Suprapubic skin (tissue), 4 donors: ENCODE measurements around the gene COPG2. TPM values are rescaled to one million over a fixed set of nuclear protein-coding genes. Genes with fewer than 3 reads are reported as not detected.
A peak's percentile ranks its signal among the peaks of the same experiment; 100 is the strongest.

Source experiments
- DNase-seq, 2 donors: peaks; one replicate each; pipeline ENCODE4 v3.0.0-alpha.2; 2019; ENCODE audit warnings: low spot score in 2 of 2
- H3K27ac ChIP-seq: fragments of 200-600 bp; sonication (generic); one replicate; pipeline ENCODE4 v1.5.1; 2019
- H3K27me3 ChIP-seq: fragments of 200-600 bp; sonication (generic); one replicate; pipeline ENCODE4 v1.5.1; 2019
- H3K36me3 ChIP-seq: fragments of 200-600 bp; sonication (generic); one replicate; pipeline ENCODE4 v1.5.1; 2019
- H3K4me1 ChIP-seq: fragments of 200-600 bp; sonication (generic); one replicate; pipeline ENCODE4 v1.5.1; 2019
- H3K4me3 ChIP-seq: fragments of 200-600 bp; sonication (generic); one replicate; pipeline ENCODE4 v1.5.1; 2019; ENCODE audit warnings: mild to moderate bottlenecking
- H3K9me3 ChIP-seq: fragments of 200-600 bp; sonication (generic); one replicate; pipeline ENCODE4 v1.5.1; 2019
- CTCF ChIP-seq, 2 donors: fragments of 200-600 bp in 1 of 2; fragments of 450-650 bp in 1 of 2; sonication (generic) in 1 of 2; IDR thresholded peaks; one replicate each; pipeline ENCODE4 v1.5.1; 2016 to 2019; ENCODE audit warnings: antibody characterized with exemption in 2 of 2, mild to moderate bottlenecking in 1 of 2, moderate library complexity in 1 of 2
- EP300 ChIP-seq: sonication (generic); formaldehyde crosslinking; IDR thresholded peaks from one replicate; pipeline ENCODE4 v1.6.1; 2017; ENCODE audit warnings: antibody characterized with exemption
- POLR2A ChIP-seq, 2 donors: fragments of 450-650 bp; IDR thresholded peaks; one replicate each; pipeline ENCODE4 v1.6.1; 2017; ENCODE audit warnings: antibody characterized with exemption in 2 of 2, mild to moderate bottlenecking in 2 of 2, moderate library complexity in 2 of 2
- POLR2AphosphoS5 ChIP-seq, 3 donors: sonication (generic); formaldehyde crosslinking; IDR thresholded peaks; one replicate each; pipeline ENCODE4 v1.6.1; 2017; ENCODE audit warnings: antibody characterized with exemption in 3 of 3
- WGBS: methylation state at CpG from one replicate; pipeline ENCODE4 v1.1.5; 2018; 5-methylcytosine and 5-hydroxymethylcytosine counted together
- total RNA-seq, 4 donors: library from RNA; depleted of rRNA; stranded (reverse); fragments of >200 nt; gene quantifications; one replicate each; pipeline ENCODE4 v1.1.0, GENCODE V29; 2016

COPG2 gene
- total RNA-seq, 4 donors from 2014 or later, result 17.9 to 24.8 (median 21.0) TPM

- no peaks in the 10 kb centered on the region for H3K36me3 ChIP-seq
- no peak overlapping the region for H3K27ac ChIP-seq
- H3K27me3 ChIP-seq, result peaks cover 5% of the 10 kb centered on the region
- no peak for TF ChIP-seq POLR2A (IDR thresholded peaks at IDR 0.05)
- no peak for TF ChIP-seq EP300
- no peak for TF ChIP-seq POLR2AphosphoS5 (IDR thresholded peaks at IDR 0.05)
- no peak for TF ChIP-seq CTCF (IDR thresholded peaks at IDR 0.05)
- 78% methylated on average over 11 of the region's 11 CpGs for WGBS
- no peak for DNase-seq
- H3K4me3 ChIP-seq, result peak overlapping the region; percentile 49
- H3K9me3 ChIP-seq, result no peaks in the 10 kb centered on the region
- H3K4me1 ChIP-seq, result peaks cover 6% of the 10 kb centered on the region
Observed at GRCh38 chr7:130485734-130486113, 182.8 kb downstream of the COPG2 start.

GRCh38 chr7:130483031-130483430, 185.5 kb downstream of the COPG2 start:
- Histone ChIP-seq H3K9me3 (no peaks in the 10 kb centered on the region), H3K4me3 (no peak overlapping the region), H3K36me3 (no peaks in the 10 kb centered on the region), H3K27ac (no peak overlapping the region), H3K27me3 (peaks cover 5% of the 10 kb centered on the region), H3K4me1 (peaks cover 6% of the 10 kb centered on the region)
- TF ChIP-seq EP300 (no peak), POLR2A (IDR thresholded peaks at IDR 0.05) (no peak), POLR2AphosphoS5 (IDR thresholded peaks at IDR 0.05) (no peak), CTCF (IDR thresholded peaks at IDR 0.05) (no peak)
- DNase-seq, result no peak
- 87% methylated on average over 3 of the region's 3 CpGs for WGBS

- no peak for DNase-seq
- 82% methylated on average over 1 of the region's 1 CpG for WGBS
- H3K27ac ChIP-seq, result no peak overlapping the region
Observed at GRCh38 chr7:130481898-130482297, 186.7 kb downstream of the COPG2 start.

DNA sequence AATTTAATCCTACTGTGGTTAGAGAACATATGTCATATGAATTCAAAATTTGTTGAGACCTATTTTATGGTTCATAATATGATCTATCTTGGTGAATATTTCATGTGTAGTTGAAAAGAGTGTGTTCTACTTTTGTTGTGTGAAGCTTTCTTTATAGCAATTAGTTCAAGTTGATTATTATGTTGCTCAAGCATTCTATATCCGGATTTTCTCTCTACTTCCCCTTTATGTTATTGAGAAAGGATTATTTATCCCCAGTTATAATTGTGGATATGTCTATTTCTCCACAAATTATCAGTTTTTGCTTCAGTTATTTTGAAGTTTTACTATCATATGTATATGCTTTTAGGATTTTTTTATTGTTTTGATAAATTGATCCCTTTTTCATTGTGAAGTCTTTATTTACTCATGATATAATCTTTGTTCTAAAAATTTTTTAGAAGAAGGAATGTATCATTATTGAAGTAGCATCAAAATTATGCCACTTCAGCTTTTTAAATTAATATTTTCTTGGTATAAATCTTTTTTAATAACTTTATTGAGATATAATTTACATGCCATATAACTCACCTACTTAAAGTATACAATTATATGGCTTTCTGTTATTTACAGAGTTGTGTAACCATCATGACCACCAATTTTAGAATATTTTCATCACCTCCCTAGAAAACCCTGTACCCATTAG, 188.7 kb downstream of the COPG2 start:
- H3K9me3 ChIP-seq, result no peaks in the 10 kb centered on the region

More at GRCh38 chr7:130481898-130482297, 186.7 kb downstream of the COPG2 start:
- TF ChIP-seq EP300 (no peak), POLR2AphosphoS5 (IDR thresholded peaks at IDR 0.05) (no peak), CTCF (IDR thresholded peaks at IDR 0.05) (no peak), POLR2A (IDR thresholded peaks at IDR 0.05) (no peak)
- H3K27me3 ChIP-seq, result peaks cover 5% of the 10 kb centered on the region
- no peaks in the 10 kb centered on the region for H3K36me3 ChIP-seq
- H3K4me3 ChIP-seq, result no peak overlapping the region
- no peaks in the 10 kb centered on the region for H3K9me3 ChIP-seq
- peaks cover 6% of the 10 kb centered on the region for H3K4me1 ChIP-seq

More for the DNA sequence above, 188.7 kb downstream of the COPG2 start:
- WGBS, result 76% methylated on average over 1 of the region's 1 CpG
- Histone ChIP-seq H3K36me3 (no peaks in the 10 kb centered on the region), H3K27me3 (peaks cover 5% of the 10 kb centered on the region), H3K27ac (no peak overlapping the region), H3K4me3 (no peak overlapping the region), H3K4me1 (no peaks in the 10 kb centered on the region)
- DNase-seq, result no peak
- TF ChIP-seq CTCF (IDR thresholded peaks at IDR 0.05), result no peak
- TF ChIP-seq POLR2AphosphoS5 (IDR thresholded peaks at IDR 0.05), result no peak
- TF ChIP-seq POLR2A (IDR thresholded peaks at IDR 0.05), result no peak
- no peak for TF ChIP-seq EP300
